Fibroblast of skin of right biceps (primary cell): Measurements from ENCODE around the gene CLCNKA.
"Not testable (repeated sequence)": the region's sequence is repeated elsewhere in the genome, so short reads cannot be mapped to it uniquely, and the experiment has no call there.

Experiments used
- DNase-seq: peaks from one replicate; pipeline ENCODE4 v3.0.0-alpha.2; 2013

Gene CLCNKA

GRCh38 chr1:16021681-16022080 is at the start of gene CLCNKA:
Gene CLCNKA (plus strand): TSS chr1:16022036. CDS start chr1:16022620, 584 bp downstream.
- no peak for DNase-seq

- DNase-seq: no peak
These were observed 49.4 kb upstream of the CLCNKA start for GRCh38 chr1:15972409-15972808.

DNA sequence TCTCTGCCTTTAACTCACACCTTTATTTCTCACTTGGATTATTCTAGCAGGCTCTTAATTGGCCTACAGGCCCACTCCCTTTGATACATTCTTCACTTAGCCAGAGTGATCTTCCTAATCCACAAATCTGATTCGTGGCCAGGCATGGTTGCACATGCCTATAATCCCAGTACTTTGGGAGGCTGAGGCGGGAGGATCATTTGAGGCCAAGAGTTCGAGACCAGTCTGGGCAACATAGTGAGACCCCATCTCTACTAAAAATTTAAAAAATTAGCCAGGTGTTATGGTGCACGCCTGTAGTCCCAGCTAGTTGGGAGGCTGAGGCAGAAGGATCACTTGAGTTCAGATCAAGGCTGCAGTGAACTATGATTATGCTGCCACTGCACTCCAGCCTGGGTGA is 48.1 kb upstream of the CLCNKA start:
- DNase-seq: no peak

DNA sequence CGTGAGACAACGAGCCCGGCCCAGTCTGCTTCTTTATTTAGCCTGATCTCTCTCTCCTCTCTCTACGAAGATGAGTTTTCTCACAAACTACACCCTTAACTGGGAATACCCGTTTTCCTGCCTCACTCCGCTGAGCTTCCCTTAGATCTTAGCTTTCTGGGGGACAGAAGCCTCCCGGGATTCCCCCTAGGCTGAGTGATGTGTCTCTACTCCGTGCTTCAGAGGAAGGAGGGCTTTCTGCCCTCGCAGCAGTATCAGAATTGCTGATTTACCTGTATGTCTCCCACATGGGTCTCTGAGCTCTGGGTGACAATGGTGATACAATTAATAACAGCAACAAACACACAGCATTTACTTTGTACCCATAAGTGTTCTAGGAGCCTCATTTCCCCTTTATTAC is 47.0 kb upstream of the CLCNKA start:
- DNase-seq: no peak

DNA sequence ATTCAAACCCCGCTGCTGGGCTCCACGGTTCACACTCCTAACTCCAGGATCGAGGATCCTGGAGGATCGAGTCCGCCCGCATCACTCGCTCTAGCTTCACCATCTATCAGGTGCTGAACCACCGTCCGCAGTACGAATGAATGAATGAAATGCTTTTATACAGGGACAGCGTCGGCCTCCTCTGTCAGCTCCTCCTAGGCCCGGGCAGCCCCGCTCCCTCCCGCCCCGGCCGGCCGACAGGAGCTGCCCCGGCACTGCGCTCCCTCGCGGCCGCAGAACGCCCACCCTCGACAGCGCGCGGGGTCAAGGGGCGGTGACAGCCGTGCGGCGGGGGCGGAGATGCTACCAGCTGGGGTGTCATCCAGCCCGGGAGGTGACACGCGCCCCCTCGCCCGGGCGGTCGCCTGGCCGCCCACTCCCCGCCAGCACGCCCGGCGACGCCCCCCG is 46.5 kb upstream of the CLCNKA start:
- DNase-seq: peak; percentile 64

DNA sequence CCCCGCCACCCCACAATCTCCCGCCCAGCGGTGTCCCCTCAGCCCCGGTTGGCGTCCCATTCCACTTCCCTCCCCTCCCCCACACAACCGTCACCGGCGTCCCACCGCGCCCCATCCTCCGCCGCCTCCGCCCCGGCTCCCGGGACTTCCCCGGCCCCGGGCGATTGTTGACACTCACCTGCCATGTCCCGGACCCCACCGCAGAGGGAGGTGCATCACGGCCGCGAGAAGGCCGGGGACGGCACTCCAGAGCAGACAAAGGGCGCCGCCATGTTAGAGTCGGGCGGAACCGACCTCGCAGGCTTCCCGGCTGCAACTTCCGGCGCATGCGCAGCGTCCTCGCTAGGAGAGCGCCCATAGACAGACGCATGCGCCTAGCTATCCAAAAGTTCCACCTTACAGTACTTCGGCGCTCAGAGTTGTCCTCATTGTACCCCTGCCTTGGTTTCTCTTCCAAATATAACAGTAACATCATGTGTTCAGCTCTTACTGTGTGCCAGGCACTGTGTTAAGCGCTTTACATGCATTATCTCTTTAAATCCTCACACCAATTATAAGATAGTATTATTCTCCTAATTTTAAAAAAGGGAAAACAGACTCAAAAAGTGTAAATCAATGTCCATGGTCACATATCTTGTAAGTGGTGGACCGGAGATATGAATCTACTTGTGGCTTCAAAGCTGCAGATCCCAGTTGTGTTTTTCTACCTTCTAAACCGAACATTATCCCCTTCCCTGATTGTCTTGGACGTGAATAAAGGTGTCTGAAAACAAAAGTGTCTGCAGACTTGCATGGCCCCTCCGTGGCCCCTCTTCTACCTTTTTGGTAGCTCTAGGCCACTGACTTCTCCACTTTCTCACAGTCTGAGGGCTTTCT is 45.8 kb upstream of the CLCNKA start, which contains the start of gene ZBTB17:
Gene ZBTB17, minus strand, starts transcription at position 297 of the 876 bp plus-strand sequence. CDS start 27,606 bp downstream, outside the sequence.
- DNase-seq: peak; percentile 91

DNA sequence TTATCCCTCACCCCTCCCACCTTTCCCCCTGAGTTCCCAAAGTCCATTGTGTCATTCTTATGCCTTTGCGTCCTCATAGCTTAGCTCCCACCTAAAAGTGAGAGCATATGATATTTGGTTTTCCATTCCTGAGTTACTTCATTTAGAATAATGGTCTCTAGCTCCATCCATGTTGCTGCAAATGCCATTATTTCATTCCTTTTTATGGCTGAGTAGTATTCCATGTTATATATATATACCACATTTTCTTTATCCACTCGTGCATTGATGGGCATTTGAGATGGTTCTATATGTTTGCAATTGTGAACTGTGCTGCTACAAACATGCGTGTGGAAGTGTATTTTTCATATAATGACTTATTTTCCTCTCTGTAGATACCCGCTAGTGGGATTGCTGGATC is 43.9 kb upstream of the CLCNKA start:
- not testable (repeated sequence) for DNase-seq

GRCh38 chr1:15981679-15982078 is 40.2 kb upstream of the CLCNKA start:
- DNase-seq: no peak

DNA sequence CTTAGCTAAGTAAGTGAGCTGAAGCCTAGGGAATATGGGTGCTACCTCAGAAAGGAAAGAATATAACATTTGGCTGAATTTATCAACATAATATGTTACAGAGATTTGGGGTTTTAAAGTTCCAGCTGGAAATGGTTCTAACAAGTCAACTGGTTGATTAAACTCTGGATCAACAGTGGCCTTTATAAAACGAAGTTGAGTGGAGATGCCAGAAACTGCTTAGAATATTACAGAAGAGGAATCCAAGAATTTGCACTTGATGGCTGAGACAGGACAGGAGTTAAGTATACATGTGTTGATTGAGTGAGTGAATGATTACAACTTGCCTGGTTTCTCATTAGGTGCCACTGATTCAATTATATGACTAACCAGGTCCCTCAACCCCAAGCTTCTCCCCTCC is 38.6 kb upstream of the CLCNKA start:
- no peak for DNase-seq

GRCh38 chr1:15985611-15986297 is 36.1 kb upstream of the CLCNKA start:
- no peak for DNase-seq

DNA sequence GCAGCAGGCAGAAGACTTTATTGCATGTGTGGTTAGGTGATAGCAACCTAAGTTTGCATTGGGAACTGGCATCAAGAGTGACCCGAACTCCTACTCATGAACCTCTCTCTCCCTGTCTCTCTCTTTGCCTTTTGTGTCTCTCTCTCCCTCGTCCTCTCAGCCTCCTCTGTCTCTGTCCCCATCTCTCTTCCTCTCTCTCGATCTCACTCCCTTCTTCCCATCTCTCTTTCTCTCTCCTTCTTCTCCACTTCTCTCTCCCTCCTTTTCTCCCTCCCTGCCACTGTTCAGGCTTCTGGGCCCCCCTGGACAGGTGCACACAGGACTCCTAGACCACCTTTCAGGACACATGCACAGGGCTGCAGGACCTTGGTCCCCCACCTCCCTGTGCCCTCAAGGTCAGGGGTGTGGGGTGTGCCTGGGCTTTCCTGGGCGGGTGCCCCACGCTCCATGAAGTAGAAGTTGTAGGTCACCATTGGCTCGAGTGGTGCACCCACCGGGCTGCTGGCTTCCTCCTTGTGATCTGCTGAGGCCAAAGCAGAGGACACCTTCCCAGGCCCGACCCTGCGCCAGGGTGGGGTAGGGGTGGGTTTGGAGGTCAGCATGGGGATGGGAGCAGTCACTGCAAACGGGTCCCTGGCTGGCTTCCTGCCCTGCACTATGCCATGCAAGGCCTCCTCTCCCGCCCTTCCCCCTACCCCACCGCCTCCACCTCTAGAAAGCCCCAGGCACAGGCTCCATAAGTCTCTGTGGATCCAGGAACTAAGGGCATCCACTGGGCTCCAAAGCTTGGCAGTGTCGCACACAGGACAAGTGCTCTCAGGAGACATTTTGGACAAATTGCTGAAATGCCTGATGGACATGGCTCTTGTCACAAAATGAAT is 32.7 kb upstream of the CLCNKA start:
- no peak for DNase-seq

GRCh38 chr1:15989776-15990175 is 32.1 kb upstream of the CLCNKA start:
- no peak for DNase-seq

GRCh38 chr1:15991427-15992186 is 30.2 kb upstream of the CLCNKA start:
- no peak for DNase-seq

DNA sequence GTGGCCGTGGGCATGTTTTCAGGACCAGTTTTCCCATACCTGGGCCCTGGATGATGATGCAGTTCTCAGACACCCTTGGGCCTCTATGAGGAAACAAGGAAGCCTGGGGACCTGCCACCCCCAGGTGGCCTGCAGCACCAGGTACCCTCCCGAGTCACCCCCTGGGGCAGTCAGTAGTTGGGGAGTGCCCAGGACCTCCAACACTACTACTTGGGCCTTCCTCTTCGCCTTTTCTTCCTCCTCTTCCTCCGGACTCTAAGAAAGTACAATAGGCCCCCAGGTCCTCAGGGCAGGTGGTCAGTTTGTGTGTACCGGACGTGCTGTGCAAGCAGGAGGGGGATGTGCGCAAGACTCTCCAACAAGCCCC is 29.7 kb upstream of the CLCNKA start:
- DNase-seq: no peak

DNA sequence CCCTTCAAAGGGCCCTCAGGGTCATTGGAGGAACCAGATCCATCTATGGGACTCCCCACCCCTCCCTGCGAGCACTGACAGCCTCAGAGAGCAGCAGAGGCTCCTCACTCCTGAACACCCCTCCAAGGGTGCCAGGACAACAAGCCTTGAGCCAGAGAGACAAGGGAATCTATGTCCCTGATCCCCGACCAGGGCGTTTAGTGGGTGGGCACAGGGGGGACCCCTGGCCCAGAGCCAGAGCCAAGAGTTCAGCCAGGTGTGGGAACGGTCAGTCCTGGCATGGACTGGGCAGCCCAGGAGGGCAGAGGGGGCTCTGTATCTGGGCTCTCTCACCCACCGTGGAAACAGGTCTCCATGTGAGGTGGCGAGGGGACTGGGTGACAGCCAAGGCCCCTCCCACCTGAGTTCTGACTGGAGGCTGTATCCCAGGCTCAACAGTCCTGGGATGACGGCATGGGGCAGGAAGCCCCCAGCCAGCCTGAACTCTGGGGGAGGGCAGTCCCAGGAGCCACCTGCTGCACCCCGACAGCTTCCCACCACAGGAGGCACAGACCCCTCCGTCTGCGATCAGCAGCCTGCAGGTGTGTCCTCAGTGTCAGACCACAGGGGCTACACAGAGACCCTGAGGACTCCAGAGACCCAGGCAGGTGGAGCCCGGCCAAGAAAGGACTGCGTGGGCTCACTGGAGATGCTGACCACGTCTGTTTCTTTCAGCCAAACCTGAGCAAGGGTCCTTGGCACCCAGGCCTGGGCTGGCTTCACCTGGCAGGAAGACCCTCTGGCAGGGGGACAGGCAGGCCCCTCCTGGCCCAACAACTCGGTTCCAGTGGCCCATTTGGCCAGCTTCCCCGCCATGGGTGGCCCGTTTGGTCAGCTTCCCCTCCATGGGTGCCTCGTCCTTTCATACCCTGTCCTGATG is 29.0 kb upstream of the CLCNKA start:
- no peak for DNase-seq

DNA sequence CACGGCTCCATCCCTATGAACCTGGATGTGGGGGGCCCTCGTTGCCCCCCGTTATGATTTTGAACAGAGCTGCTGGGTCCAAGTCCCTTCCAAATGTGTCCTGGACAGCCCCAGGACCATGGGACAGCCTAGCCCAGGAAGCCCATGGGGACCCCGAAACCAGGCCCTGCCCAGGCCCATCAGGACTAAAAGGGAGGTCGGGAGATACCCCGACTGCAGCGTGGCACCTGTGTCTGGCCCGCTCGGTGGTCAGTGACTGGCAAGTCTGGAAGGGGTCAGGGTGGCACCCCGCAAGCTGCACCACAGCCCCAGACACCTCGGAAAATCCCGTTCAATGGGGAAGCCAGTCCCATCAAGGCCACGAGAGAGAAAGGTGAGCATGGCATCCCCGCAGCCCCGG is 28.2 kb upstream of the CLCNKA start:
- no peak for DNase-seq

- DNase-seq: no peak
These were observed 27.8 kb upstream of the CLCNKA start for GRCh38 chr1:15994081-15994480.

GRCh38 chr1:15994590-15995351 is 27.1 kb upstream of the CLCNKA start:
- DNase-seq: peak; percentile 52

GRCh38 chr1:15997076-15997585 is 24.7 kb upstream of the CLCNKA start:
- DNase-seq: no peak

- DNase-seq: no peak
These were observed 24.1 kb upstream of the CLCNKA start for GRCh38 chr1:15997637-15998280.
